ENCODE data around the gene DAO.

DAO gene

DNA sequence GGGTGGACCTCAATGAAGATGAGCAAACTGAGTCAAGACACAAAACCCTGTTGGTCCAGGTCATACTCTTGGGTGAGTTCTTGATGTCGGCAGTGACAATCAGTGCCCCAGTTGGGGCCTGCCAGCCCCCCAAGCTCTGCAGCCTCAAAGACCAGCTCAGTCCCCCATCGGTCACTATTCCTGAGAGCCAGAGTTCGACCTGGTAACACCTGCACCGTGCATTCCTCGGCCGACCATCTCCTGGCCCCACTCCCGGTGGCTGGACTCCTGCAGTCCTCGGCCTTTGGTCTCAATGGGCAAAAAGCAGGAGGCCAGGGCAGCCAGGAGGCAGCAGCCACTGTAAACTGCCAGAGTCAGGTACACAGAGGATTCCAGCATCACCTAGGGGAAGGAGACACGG lies 32.5 kb downstream of the DAO start:
- Mint-ChIP-seq H3K27me3 (ENCODE audit: low read depth, poor library complexity) (peaks cover 23% of the 10 kb centered on the region), H3K27ac (no peak overlapping the region), H3K9me3 (no peaks in the 10 kb centered on the region), H3K4me3 (no peak overlapping the region), H3K4me1 (no peaks in the 10 kb centered on the region), H3K36me3 (ENCODE audit: low read depth) (no peaks in the 10 kb centered on the region)
- DNase-seq: no peak
- TF ChIP-seq, protein P1, sequence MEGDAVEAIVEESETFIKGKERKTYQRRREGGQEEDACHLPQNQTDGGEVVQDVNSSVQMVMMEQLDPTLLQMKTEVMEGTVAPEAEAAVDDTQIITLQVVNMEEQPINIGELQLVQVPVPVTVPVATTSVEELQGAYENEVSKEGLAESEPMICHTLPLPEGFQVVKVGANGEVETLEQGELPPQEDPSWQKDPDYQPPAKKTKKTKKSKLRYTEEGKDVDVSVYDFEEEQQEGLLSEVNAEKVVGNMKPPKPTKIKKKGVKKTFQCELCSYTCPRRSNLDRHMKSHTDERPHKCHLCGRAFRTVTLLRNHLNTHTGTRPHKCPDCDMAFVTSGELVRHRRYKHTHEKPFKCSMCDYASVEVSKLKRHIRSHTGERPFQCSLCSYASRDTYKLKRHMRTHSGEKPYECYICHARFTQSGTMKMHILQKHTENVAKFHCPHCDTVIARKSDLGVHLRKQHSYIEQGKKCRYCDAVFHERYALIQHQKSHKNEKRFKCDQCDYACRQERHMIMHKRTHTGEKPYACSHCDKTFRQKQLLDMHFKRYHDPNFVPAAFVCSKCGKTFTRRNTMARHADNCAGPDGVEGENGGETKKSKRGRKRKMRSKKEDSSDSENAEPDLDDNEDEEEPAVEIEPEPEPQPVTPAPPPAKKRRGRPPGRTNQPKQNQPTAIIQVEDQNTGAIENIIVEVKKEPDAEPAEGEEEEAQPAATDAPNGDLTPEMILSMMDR (IDR thresholded peaks at IDR 0.05): no peak

DNA sequence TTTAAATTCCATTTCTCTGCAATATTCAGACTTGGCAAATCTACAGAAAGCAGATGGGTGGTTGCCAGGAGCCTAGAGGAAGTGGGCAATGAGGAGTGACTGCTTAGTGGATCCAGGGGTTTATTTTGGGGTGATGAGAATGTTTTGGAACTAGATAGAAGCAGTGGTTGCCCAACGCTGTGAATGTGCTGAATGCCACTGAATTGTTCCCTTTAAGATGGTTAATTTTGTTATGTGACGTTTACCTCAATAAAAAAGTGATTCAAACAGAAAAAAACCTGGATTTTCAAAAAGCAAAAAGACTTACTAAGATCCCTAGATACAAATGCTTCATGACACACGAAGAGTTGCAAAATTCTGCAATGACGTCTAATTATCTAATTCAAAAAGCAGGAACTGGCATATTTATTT lies 34.2 kb downstream of the DAO start:
- peaks cover 17% of the 10 kb centered on the region for H3K27me3 Mint-ChIP-seq (ENCODE audit: low read depth, poor library complexity)
- H3K9me3 Mint-ChIP-seq: no peaks in the 10 kb centered on the region
- H3K36me3 Mint-ChIP-seq (ENCODE audit: low read depth): no peaks in the 10 kb centered on the region
- DNase-seq: no peak
- no peaks in the 10 kb centered on the region for H3K4me1 Mint-ChIP-seq
- no peak overlapping the region for H3K4me3 Mint-ChIP-seq
- no peak overlapping the region for H3K27ac Mint-ChIP-seq
- TF ChIP-seq, protein P1 (IDR thresholded peaks at IDR 0.05): no peak

DNA sequence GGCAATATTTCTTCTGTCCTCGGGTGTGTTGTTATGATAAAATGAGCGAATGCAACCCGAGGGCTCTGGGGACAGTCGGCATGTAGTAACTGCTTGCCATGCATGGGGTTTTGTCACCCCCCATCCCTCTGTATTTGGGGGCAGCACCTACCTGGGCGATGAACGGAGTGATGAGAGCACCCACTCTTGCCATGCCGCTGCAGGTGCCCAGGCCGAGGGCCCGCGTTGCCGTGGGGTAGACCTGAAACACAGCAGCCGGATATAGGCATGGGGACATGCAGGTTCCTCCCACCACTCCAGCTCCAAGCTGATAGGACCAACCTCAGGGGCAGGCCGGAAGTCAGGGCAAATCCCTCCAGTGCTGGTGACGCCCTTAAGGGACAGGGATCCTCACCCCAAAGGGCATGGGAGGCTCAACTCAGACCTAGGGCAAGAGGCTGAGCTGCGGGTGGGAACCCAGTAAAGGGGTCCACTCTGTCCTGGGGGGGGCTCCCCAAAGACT lies 35.8 kb downstream of the DAO start:
- no peaks in the 10 kb centered on the region for H3K4me1 Mint-ChIP-seq
- H3K36me3 Mint-ChIP-seq (ENCODE audit: low read depth): no peaks in the 10 kb centered on the region
- DNase-seq: no peak
- no peak overlapping the region for H3K27ac Mint-ChIP-seq
- no peak overlapping the region for H3K4me3 Mint-ChIP-seq
- H3K9me3 Mint-ChIP-seq: no peaks in the 10 kb centered on the region
- peaks cover 13% of the 10 kb centered on the region for H3K27me3 Mint-ChIP-seq (ENCODE audit: low read depth, poor library complexity)
- TF ChIP-seq, protein P1 (IDR thresholded peaks at IDR 0.05): no peak

DNA sequence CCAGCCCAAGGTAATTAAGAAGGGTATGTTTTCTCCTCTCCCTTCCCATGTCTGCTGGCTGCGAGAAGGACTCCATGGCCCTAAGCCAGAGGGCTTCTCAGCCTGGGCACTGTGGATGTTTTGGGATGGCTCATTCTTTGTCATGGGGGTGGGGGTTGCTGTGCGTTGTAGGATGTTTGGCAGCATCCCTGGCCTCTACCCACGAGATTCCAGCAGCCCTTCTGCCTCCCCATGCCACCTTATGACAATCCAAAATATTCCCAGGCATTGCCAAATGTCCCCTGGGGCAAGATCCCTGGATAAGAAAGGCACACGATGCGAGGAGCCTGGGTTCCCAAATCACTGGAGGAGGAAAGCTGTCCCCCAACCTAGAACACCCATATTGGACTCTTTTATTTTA lies 36.4 kb downstream of the DAO start:
- TF ChIP-seq, protein P1 (IDR thresholded peaks at IDR 0.05): no peak
- no peaks in the 10 kb centered on the region for H3K36me3 Mint-ChIP-seq (ENCODE audit: low read depth)

GRCh38 chr12:108918206-108918605 lies 38.3 kb downstream of the DAO start:
- Mint-ChIP-seq H3K27ac (no peak overlapping the region), H3K36me3 (ENCODE audit: low read depth) (no peaks in the 10 kb centered on the region), H3K4me3 (no peak overlapping the region), H3K27me3 (ENCODE audit: low read depth, poor library complexity) (peaks cover 19% of the 10 kb centered on the region), H3K9me3 (no peaks in the 10 kb centered on the region), H3K4me1 (no peaks in the 10 kb centered on the region)
- TF ChIP-seq, protein P1 (IDR thresholded peaks at IDR 0.05): no peak
- no peak for DNase-seq

More for the DNA sequence above, 36.4 kb downstream of the DAO start:
- H3K27ac Mint-ChIP-seq: no peak overlapping the region
- no peak for DNase-seq
- H3K4me1 Mint-ChIP-seq: no peaks in the 10 kb centered on the region
- no peak overlapping the region for H3K4me3 Mint-ChIP-seq
- peaks cover 15% of the 10 kb centered on the region for H3K27me3 Mint-ChIP-seq (ENCODE audit: low read depth, poor library complexity)
- no peaks in the 10 kb centered on the region for H3K9me3 Mint-ChIP-seq

DNA sequence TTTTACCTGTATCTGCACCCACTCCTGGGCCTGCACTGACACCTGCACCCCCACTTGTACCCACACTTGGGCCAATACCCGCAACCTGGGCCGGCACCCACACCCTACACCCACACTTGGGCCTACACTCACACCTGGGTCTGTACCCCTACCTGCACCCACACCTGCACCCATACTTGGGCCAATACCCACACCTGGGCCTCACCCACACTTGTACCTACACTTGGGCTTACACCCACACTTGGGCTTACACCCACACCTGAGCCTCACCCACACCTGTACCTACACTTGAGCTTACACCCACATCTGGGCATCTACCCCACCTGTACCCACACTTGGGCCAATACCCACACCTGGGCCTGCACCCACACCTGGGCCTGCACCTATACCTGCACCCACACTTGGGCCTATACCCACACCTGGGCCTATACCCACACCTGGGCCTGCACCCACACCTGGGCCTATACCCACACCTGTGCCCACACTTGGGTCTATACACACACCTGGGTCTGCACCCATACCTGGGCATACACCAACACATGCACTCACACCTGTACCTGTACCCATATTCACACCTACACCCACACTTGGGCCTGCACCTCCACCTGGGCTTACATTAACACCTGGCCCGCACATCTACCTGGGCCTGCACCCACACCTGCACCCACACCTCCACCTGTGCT lies 39.2 kb downstream of the DAO start:
- H3K27ac Mint-ChIP-seq: no peak overlapping the region
- H3K36me3 Mint-ChIP-seq (ENCODE audit: low read depth): no peaks in the 10 kb centered on the region
- no peaks in the 10 kb centered on the region for H3K4me1 Mint-ChIP-seq
- H3K27me3 Mint-ChIP-seq (ENCODE audit: low read depth, poor library complexity): peaks cover 23% of the 10 kb centered on the region
- TF ChIP-seq, protein P1 (IDR thresholded peaks at IDR 0.05): no peak
- no peak overlapping the region for H3K4me3 Mint-ChIP-seq
- no peak for DNase-seq
- no peaks in the 10 kb centered on the region for H3K9me3 Mint-ChIP-seq
